SKM-1 (cell line): ENCODE measurements around the gene TSC2.

Experiments used
- DNase-seq: peaks from one replicate; lab custom pipeline; 2025; ENCODE audit not compliant: unreplicated experiment; lab: John Stamatoyannopoulos, UW

Gene TSC2

DNA sequence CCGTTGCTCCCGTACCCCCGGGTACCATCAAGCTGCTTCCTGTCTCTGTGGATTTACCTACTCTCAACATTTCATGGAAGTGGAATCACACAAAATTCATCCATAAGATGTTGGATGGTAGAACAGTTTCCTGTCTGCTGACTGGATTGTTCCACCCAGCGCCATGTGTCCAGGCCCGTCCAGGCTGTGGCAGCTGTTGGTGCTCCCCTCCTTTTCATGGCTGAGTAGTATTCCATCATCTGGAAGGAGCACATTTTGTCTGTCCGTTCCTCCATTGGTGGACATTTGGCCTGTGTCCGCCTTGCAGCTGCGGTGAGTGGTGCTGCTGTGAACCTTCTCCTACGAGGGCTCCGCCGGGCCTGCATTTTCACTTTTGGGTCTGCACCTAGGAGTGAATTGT lies 18.4 kb downstream of the TSC2 start:
- no peak for DNase-seq

DNA sequence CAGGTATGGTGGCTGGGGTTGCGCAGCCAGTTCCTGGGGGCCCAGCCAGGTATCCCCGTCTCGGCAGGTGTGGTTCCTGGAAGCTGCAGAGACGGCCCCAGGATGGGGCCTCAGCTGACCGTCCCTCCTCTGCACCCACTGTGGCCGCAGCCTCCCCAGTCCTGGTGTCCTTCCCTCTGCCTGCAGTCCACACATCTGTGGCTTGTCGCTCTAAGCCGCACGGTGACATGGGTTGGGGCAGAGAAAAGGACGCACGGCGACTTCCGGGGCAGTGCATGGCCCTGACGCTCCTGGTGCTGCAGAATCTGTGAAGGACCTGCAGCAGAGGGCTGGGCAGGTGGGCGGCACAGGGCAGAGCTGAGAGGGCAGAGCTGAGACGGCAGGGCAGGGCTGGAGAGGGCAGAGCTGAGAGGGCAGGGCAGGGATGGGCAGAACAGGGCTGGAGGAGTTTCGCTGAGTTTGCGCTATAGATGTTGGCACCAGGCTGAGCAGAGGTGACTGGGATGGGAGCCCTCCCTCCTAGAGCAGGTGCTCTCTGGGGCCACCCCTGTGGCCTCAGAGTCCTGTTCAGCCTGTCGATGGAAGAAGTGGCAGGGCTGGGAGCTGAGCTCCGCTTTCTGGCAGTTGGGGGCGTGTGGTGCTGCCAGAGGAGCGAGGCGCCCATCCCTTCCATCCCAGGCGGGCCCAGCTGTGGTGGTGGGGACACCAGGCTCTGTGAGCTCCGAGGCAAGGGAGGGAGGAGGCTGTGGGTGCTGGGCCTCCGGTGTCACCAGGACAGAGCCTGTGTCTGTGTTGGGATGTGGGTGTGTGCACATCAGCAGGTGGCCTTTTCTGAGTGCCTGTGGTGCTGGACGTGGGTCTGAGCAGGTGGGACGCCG lies 23.0 kb downstream of the TSC2 start:
- DNase-seq, result no peak

DNA sequence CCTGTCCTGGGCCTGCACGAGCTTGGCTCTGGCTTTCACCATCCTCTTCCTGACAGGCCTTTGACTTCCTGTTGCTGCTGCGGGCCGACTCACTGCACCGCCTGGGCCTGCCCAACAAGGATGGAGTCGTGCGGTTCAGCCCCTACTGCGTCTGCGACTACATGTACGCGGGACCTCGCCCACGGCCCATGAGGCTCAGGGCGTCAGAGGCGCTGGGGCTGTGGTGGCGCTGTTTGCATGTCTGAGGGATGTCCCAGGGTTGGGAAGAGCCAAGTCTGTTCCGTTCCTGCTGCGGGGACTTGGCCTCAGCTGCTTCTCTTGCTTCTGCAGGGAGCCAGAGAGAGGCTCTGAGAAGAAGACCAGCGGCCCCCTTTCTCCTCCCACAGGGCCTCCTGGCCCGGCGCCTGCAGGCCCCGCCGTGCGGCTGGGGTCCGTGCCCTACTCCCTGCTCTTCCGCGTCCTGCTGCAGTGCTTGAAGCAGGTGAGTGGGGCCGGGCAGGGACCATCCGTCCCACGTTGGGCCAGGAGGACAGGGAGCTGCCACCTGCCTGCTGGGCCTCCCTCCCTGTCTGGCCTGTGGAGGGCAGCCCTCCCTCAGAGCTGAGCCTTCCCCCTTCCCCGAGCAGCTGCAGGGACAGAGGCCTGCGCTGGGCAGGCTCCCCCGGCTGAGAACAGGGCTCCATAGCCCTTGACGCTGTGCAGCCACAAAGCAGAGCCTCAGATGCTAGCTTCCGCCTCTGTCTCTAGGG lies 23.8 kb downstream of the TSC2 start:
- DNase-seq, result no peak

DNA sequence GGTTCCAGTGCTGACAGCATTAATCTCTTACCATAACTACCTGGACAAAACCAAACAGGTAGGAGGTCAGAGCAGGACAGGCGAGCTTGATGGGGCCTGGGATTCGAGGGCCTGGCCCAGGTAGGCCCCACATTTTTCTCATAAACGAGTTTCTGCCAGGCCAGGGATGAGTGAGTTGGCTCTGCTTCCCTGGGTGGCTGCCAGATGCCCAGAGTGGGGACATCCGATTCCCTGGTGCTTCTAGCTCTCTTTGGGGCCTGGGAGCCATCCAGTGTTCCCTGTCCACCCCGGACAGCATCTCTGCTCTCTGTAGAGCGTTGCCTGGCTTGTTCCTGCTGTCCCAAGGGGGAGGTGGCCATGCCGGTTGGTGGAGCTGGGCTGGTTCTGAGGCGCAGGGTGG lies 25.1 kb downstream of the TSC2 start:
- no peak for DNase-seq

DNA sequence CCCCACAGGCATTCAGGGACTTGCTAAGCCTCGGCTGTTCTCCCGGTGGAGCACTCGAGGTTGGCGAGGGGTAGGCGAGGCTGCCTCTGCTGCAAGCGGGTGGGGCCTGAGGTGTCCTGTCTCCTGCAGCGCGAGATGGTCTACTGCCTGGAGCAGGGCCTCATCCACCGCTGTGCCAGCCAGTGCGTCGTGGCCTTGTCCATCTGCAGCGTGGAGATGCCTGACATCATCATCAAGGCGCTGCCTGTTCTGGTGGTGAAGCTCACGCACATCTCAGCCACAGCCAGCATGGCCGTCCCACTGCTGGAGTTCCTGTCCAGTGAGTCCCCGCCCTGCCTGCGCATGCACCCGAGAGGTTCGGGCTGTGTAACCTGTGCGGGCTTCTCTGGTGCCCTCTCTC lies 26.3 kb downstream of the TSC2 start:
- no peak for DNase-seq

DNA sequence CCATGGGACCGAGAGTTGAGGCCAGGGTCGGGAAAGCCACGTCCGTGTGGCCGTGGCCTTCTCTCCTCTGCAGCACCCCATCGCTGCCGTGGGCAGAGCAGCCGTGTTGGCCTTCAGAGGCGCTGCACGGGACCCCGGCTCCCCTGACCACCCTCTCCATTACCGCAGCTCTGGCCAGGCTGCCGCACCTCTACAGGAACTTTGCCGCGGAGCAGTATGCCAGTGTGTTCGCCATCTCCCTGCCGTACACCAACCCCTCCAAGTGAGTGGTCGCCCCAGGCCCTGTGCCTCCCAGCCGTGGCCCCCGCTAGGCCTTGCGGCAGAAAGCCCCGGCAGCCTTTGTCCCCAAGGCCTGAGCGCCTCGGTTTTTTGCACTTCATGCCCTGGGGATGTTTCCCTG lies 27.8 kb downstream of the TSC2 start:
- no peak for DNase-seq

DNA sequence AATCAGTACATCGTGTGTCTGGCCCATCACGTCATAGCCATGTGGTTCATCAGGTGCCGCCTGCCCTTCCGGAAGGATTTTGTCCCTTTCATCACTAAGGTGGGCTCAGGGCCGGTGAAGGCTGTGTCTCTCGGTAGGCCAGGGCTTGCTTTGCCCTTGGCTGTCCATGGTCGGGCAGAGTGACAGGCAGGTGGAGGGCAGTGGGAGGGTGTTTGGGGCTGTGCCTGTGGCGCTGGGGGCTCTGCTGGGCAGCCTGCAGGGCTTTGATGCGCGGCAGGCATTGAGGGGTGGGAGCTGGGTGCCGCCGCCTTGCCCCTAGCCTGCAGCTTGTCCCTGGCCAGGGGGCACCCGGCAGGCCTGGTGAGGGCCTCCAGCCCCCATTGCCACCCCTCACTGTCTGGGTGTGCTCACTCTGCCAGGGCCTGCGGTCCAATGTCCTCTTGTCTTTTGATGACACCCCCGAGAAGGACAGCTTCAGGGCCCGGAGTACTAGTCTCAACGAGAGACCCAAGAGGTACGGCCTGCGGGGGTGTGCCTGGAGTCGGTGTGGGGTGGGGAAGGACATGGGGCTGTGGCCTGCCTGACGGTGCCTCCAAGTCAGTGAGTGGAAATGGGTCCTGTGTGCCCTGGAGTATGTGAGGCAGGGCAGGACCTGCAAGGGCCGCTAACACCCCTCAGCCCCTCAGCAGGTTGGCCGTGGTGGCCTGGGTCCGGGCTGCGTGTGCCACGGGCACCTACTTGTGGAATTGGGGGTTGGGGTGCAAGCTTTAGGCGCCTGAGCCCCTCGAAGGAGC lies 28.5 kb downstream of the TSC2 start:
- DNase-seq, result no peak

DNA sequence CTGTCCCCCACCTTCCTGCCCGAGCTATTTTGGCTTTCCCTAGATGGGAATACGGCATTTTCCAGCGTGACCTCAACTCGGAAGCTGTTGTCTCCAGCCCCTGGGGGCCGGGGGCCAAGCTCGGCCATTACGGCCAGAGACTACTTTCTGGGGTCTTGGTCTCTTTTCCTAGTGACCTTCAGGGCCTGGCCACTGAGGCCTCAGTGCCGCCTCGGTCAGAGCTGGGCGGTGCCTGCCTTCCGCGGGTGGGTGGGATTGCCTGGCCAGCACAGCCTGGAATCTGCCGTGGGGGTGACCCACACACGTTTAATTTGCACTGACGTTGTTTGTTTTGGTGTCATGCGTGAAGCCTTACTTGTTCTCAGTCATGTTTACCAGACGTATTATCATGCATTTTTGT lies 29.2 kb downstream of the TSC2 start:
- no peak for DNase-seq

DNA sequence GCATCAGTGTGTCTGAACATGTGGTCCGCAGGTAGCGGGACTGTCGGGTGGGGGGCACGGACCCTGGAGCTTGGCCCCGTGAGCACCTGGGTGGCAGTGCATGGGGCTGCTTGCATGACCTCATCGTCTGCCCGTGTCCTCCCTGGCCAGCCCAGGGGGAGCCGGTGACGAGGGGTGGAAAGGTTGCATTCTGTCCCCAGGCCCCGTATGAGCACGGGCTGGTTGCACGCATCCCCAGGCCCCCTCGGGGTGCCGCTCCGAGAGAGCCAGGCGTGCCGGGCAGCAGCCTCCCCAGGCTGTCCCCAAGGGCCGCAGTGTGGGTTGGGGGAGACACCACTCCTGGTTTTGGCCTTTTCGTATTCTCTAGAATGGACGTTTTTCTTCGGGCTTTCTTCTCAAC lies 29.9 kb downstream of the TSC2 start:
- DNase-seq, result no peak

DNA sequence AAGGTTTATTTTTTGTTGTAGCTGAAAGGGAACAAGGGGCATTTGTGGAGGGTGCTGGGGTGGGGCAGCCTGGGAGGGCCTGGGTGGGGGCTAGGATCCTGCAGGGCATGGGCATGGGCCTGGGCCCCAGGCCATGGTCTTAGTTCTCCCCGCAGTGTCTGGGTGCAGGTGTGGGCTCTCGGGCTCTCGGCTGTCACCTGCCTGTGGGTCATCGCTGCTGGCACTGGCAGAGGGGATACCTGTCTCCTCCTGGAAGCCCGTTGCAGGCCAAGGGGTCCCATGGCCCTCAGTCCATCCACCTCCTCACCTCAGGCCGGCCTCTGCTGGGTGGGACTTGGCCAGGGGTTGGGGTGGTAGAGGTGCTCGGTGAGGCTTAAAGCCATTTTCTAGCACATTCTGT lies 30.3 kb downstream of the TSC2 start:
- no peak for DNase-seq

DNA sequence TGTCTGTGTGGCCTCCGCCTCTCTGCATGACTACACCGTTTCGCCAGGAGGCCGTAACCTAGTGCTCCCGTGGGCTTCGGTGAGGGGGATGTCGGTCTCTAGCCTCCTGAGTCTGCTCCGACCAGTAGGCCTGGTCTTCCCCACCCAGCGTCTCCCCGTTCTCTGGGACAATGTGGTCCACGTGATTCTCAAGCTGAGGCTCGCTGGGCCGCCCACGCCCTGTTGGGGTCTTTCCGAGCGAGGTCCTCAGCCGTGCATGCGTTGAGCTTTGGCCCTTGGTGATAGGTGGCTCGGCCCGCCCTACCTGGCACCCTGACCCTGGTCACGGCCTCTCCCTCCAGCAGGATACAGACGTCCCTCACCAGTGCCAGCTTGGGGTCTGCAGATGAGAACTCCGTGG lies 30.9 kb downstream of the TSC2 start:
- no peak for DNase-seq

DNA sequence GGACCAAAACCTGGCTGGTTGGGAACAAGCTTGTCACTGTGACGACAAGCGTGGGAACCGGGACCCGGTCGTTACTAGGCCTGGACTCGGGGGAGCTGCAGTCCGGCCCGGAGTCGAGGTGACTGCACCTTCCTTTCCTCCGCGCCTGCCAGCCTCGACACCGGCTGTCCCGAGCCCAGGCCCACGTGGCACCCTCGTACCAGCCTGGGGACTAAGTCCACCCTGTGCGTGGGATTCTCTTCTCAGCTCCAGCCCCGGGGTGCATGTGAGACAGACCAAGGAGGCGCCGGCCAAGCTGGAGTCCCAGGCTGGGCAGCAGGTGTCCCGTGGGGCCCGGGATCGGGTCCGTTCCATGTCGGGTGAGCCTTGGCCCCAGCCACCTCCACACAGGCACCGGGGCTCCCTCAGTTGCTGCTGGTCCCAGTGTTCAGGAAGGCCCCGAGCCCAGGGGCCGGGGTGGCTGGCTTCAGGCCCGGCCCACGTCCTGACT lies 31.6 kb downstream of the TSC2 start:
- DNase-seq, result no peak

DNA sequence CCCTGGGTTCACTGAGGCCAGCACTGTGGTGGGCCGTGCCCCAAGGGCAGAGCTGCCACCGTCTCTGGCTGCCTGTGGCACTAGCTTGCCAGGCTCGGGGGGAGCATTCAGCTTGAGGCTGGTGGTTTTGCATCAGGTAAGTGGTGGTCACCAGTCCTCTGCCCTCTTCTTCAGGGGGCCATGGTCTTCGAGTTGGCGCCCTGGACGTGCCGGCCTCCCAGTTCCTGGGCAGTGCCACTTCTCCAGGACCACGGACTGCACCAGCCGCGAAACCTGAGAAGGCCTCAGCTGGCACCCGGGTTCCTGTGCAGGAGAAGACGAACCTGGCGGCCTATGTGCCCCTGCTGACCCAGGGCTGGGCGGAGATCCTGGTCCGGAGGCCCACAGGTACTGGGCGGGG lies 32.2 kb downstream of the TSC2 start:
- DNase-seq, result no peak

DNA sequence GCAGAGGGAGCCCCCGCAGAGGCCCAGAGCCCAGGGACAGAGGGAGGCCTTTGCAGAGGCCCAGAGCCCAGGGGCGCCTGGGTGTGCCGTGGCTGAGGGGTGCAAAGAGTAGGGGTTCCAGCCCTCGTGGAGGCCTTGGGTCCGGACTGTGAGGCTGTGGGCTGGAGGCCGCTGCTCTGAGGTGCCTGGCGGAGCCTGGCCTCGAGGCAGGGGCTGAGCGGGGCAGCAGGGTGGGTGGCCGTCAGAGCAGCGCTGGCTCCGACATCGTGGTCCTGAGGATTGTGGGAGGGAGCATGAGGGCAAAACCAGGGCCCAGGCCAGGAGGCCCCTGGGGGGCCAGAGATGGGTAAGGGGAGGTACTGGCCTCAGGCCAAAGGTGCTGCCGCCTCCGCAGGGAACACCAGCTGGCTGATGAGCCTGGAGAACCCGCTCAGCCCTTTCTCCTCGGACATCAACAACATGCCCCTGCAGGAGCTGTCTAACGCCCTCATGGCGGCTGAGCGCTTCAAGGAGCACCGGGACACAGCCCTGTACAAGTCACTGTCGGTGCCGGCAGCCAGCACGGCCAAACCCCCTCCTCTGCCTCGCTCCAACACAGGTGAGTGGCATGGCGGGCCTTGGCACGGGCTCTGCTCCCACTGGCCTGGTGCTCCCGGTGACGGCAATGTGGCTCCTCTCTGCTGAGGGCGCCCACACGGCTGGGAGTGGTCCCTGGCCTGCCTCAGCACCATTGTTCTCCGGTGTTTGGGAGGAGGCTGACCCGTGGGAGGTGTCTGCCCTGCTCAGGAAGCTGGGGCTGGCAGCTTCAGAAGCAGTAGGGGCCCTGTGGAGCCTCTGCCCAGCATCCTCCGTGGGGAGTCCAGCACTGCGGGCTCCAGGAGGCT lies 33.7 kb downstream of the TSC2 start:
- DNase-seq, result no peak

DNA sequence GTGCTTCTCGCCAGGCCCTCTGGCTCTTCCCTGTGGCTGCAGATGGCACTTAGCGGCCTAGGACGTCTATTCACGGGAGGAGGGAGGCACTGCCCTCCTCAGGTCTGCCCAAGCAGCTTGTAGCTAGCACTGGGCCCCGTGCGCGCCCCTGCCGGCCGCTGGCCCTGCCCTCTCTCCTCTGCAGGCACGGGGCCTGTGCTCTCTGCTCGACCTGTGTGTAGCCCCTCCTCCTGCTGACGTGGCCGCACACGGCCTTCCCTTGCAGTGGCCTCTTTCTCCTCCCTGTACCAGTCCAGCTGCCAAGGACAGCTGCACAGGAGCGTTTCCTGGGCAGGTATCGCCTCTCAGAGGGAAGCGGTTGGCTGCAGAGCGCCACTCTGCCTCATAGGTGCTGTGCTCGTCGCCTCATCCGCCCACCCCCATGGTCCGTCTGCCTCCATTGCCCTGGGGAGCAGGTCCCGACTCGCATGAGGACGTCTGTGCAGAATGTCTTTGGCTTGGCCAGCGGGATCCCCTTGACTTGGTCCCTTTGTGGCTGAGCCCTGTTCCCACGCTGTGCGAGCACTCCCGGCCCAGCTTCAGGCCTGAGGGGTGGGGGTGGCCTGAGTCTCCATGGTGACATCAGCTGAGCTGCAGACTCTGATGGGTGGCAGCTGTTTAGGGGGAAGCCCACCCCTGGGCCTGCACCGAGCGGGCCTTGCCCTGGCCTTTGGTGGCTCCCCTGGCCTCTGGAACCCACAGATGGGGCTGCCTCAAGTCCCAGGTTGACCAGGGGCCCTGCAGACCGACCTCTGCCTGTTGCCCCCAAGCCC lies 34.6 kb downstream of the TSC2 start:
- DNase-seq, result no peak

DNA sequence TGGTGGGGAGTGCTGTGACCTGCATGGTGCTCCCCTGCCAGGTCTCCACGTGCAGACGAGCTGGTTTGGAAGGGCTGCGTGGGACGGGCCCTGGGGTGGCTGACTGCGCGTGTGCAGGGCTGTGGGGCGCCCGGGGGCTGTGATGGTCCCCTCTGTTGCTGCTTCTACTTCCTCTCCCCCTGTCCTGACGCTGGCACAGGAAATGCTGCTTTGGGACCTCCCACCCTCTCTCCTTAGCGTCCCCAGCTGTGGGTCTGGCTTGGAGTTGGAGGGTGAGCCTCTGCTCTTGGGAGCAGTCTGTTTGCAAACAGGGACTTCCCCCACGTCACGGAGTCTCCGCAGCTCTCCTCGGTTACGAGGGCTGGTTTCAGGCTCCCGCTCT lies 35.2 kb downstream of the TSC2 start:
- no peak for DNase-seq

DNA sequence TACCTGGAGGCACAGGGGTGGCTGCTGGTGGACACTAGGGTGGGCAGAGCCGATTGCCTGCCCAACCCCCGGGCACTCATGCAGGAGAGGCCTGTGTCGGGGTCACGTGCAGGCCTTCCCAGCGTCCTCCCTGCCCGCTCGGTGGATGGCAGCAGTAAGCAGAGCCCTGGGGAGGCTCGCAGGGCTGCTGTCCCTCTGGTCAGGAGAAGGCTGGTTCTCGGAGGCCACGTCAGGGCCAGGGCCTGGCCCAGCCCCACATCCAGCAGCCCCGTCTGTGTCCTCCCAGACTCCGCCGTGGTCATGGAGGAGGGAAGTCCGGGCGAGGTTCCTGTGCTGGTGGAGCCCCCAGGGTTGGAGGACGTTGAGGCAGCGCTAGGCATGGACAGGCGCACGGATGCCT lies 35.6 kb downstream of the TSC2 start:
- DNase-seq, result no peak

DNA sequence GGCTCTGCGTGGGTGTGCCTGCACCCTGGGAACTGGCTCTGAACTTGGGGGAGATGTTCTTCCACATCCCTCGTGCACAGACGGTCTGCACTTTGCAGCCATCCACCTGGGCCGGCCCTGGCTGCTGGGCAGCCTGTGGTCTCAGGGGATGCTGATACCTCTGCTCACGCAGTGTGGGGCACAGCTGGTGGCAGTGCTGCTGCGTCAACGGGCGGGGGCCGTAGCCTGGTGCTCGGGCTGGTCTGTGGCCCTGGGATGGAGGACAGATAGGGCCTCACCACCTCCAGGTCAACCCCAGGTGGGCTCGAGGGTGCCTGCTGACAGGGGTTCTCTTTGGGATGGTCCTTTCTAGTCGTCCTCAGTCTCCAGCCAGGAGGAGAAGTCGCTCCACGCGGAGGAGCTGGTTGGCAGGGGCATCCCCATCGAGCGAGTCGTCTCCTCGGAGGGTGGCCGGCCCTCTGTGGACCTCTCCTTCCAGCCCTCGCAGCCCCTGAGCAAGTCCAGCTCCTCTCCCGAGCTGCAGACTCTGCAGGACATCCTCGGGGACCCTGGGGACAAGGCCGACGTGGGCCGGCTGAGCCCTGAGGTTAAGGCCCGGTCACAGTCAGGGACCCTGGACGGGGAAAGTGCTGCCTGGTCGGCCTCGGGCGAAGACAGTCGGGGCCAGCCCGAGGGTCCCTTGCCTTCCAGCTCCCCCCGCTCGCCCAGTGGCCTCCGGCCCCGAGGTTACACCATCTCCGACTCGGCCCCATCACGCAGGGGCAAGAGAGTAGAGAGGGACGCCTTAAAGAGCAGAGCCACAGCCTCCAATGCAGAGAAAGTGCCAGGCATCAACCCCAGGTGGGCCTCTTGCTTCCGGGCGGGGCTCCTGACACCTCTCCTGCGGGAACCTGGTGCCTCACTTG lies 36.3 kb downstream of the TSC2 start:
- DNase-seq, result no peak
